GM19240 (cell line): ENCODE measurements around the gene AKTIP.
A peak's percentile ranks its signal among the peaks of the same experiment; 100 is the strongest.
"Not testable (repeated sequence)": the region's sequence is repeated elsewhere in the genome, so short reads cannot be mapped to it uniquely, and the experiment has no call there.

Source experiments
- DNase-seq: peaks from one replicate; pipeline ENCODE4 v3.0.0; 2011; ENCODE audit warnings: low spot score; ENCODE audit not compliant: insufficient read length

The AKTIP gene

DNA sequence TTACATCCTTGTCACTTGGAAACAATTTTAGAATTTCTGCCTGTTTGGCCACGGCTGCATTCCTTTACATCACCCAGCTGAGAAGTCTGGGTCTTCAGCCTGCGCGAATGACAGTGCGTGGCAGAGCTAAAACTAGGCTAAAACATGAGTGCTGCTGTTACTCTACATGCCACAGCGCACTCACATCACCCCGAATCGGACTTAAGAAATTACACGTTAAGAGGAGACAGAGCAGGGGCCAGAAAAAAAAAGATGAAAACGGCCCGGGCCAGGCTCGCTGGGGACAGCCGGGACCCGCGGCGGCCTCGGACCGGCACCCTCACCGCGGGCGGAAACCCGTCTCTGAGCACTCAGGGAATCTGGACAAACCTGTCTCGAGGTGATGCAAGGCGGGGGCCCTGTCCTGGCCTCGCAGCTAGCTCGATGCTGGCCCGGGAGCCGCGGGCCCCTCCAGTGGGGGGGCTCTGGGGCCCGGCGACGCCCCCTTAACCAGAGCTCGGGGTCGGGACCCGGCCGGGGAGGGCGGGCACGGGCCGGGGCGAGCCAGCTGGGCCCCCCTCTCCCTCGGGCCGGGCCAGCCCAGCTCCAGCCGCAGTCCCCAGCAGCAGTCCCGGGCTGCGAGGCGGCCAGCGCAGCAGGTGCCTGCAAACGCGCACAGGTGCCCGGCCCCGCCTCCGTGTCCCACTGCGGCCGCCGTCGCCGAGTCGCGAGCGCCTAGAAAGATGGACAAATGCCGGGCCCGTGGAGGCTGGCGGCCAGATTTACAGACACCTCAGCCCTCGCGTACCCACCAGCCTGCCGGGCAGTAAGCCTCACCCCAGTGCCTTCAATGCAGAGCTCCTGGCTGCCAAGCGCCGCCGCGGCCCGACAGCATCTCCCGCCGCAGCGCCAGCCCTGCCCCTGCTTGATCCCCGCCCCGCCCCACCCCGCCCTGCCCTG is at the start of gene AKTIP:
Gene AKTIP, minus strand, starts transcription at position 879 of the 939 bp plus-strand sequence. CDS start 2,950 bp downstream, outside the sequence.
- no peak for DNase-seq

GRCh38 chr16:53549970-53550690 is 47.1 kb upstream of the AKTIP start:
- DNase-seq = peak; percentile 50

GRCh38 chr16:53546988-53547391 is 44.0 kb upstream of the AKTIP start:
- no peak for DNase-seq

- DNase-seq = no peak
These were observed 42.4 kb upstream of the AKTIP start for GRCh38 chr16:53545433-53545832.

DNA sequence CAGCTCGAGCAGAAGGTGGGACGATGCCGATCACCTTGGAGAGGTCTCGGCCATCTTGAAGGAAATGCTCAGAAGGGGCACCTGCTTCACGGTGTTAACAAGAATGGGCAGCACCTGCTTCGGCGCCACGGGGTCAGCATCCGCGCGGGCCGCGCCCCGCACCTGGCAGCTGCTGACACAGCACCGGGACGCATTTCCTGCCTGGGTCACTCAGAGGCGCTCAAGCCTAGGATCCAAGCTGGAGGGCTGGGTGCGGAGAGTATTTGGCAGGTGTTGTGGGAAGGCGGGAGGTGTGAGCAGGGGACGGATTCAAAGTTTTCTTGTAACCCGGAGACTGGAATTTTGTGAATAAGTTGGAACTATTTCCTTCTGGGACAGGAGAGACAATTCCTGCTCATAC is 39.3 kb upstream of the AKTIP start:
- no peak for DNase-seq

DNA sequence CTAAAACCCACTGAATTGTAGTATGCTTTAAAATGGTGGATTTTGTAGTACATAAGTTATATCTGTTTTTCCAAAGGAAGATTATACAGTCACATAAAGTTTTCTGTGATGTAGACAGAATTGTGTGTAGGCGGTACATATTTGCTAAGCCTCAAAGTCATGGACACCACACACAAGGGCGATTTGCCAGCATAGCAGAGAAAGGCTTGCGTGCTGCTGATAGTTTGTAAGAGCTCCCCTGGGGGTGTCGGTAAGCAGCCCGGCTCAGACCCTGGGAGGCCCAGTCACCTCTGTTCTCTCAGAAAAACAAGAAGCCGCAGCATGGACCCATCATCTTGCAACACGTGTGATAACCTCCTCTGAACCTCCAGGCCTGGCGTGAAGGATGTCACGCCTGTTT is 38.3 kb upstream of the AKTIP start:
- DNase-seq = no peak

DNA sequence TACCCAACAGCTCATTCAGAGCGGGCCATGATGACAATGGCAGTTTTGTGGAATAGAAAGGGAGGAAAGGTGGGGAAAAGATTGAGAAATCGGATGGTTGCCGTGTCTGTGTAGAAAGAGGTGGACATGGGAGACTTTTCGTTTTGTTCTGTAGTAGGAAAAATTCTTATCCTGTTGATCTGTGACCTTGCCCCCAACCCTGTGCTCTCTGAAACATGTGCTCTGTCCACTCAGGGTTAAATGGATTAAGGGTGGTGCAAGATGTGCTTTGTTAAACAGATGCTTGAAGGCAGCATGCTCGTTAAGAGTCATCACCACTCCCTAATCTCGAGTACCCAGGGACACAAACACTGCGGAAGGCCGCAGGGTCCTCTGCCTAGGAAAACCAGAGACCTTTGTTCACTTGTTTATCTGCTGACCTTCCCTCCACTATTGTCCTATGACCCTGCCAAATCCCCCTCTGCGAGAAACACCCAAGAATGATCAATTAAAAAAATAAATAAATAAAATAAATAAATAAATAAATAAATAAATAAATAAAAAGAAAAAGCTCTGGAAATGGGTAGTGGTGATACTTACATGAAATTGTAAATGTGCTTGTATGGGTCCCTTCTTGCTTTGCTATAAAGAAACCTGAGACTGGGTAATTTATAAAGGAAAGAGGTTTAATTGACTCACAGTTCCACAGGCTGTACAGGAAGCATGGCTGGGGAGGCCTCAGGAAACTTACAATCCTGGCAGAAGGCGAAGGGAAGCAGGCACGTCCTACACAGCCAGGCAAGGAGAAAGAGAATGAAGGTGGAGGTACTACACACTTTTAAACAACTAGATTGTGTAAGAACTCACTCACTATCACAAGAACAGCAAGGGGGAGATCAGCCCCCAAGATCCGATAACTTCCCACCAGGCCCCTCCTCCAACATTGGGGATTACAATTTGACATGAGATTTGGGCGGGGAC is 37.0 kb upstream of the AKTIP start:
- not testable (repeated sequence) for DNase-seq

- DNase-seq = not testable (repeated sequence)
These were observed 36.3 kb upstream of the AKTIP start for GRCh38 chr16:53539346-53539745.

- no peak for DNase-seq
These were observed 34.6 kb upstream of the AKTIP start for GRCh38 chr16:53537626-53538025.

GRCh38 chr16:53534206-53534605 is 31.2 kb upstream of the AKTIP start:
- DNase-seq = no peak

GRCh38 chr16:53530741-53531140 is 27.7 kb upstream of the AKTIP start:
- DNase-seq = no peak

DNA sequence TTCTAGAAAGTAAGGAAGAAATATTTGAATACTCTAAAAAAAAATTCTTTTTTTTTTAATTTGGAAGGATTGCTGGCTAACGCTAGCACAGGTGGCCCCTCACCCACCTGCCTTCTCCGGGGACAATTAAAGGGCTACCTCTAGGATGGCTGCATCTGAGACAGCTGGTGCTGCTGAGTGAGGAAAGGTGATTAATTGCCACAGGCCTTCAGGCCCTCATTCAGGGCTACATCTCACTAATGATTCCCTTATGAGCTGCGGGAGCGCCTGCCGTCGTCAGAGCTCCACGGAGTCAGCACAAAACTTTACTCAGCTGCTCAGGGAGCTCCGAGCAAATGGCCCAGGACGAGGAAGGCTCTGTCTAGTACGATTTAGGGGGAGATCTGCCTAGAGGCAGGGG is 27.0 kb upstream of the AKTIP start:
- no peak for DNase-seq

- DNase-seq = no peak
These were observed 26.5 kb upstream of the AKTIP start for GRCh38 chr16:53529513-53529912.

- no peak for DNase-seq
These were observed 25.8 kb upstream of the AKTIP start for GRCh38 chr16:53528797-53529196.

DNA sequence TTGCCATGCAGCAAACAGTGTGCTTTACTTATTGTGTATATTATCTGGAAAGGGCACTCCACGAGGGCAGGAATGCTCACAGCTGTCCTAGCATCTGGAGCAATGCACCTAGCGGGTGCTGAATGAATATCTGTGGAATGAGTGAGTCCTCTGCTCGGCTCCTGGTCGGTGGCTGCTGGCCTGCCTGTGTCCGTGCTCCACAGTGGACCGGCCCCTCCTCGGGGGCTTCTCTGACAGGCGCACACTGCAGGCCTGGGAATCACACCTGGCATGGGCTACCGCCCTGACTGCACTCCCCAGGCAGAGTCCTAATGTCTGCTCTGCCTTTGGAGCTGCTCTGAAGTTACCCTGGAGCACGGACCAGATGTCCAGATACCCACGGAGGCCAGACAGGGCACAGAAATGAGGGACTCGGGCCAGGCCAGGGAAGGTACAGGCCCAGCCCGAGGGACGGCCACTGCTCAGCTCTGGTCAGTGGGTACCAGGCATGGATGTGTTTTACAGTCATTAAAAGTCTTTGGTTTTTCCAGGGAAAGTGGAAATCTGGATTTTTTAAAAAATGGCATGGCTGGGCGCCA is 21.1 kb upstream of the AKTIP start:
- no peak for DNase-seq

- no peak for DNase-seq
These were observed 20.3 kb upstream of the AKTIP start for GRCh38 chr16:53523126-53523804.

- no peak for DNase-seq
These were observed 16.5 kb upstream of the AKTIP start for GRCh38 chr16:53519417-53520091.

GRCh38 chr16:53518550-53519416 is 15.8 kb upstream of the AKTIP start:
- DNase-seq = peak; percentile 75

GRCh38 chr16:53517851-53518250 is 14.8 kb upstream of the AKTIP start:
- no peak for DNase-seq
